Fibroblast of the aortic adventitia (primary cell): ENCODE measurements around the gene ASZ1. TPM values are rescaled to one million over a fixed set of nuclear protein-coding genes. Genes with fewer than 3 reads are reported as not detected.
A peak's percentile ranks its signal among the peaks of the same experiment; 100 is the strongest.

ENCODE experiments used
- DNase-seq: peaks from one replicate; pipeline ENCODE4 v3.0.0-alpha.2; 2010; ENCODE audit warnings: low read depth
- H3K4me3 ChIP-seq: 2 replicates; pipeline ENCODE4 v1.5.1; 2011; ENCODE audit warnings: low read depth, mild to moderate bottlenecking, control low read depth, low read length, moderate library complexity
- CTCF ChIP-seq: IDR thresholded peaks from 2 replicates; pipeline ENCODE4 v1.5.1; 2011; ENCODE audit warnings: mild to moderate bottlenecking, low read length, control low read depth, inconsistent platforms; ENCODE audit not compliant: insufficient read depth
- total RNA-seq: library from RNA; depleted of rRNA; stranded (reverse); fragments of >200 nt; gene quantifications from 2 replicates; pipeline ENCODE4 v1.2.3, GENCODE V29; 2012; ENCODE audit warnings: low replicate concordance

The ASZ1 gene
- total RNA-seq, 1 donor = not detected

- DNase-seq = no peak
- H3K4me3 ChIP-seq = no peak overlapping the region
- no peak for TF ChIP-seq CTCF
These were observed 37.4 kb downstream of the ASZ1 start for GRCh38 chr7:117389871-117390270.

- peak; percentile 78 for DNase-seq
- H3K4me3 ChIP-seq = no peak overlapping the region
- no peak for TF ChIP-seq CTCF
These were observed 41.1 kb downstream of the ASZ1 start for GRCh38 chr7:117386110-117386706.

- peak; percentile 50 for TF ChIP-seq CTCF
- H3K4me3 ChIP-seq = no peak overlapping the region
- peak; percentile 69 for DNase-seq
These were observed 41.8 kb downstream of the ASZ1 start for GRCh38 chr7:117385363-117386109.

- no peak for DNase-seq
- no peak overlapping the region for H3K4me3 ChIP-seq
- no peak for TF ChIP-seq CTCF
These were observed 42.5 kb downstream of the ASZ1 start for GRCh38 chr7:117384688-117385362.

GRCh38 chr7:117383483-117384189 lies 43.7 kb downstream of the ASZ1 start:
- H3K4me3 ChIP-seq = no peak overlapping the region
- no peak for DNase-seq
- TF ChIP-seq CTCF = no peak

GRCh38 chr7:117383046-117383445 lies 44.2 kb downstream of the ASZ1 start:
- TF ChIP-seq CTCF = no peak
- no peak for DNase-seq
- no peak overlapping the region for H3K4me3 ChIP-seq
